Measurements from ENCODE around the gene PCNT.

Gene PCNT

DNA sequence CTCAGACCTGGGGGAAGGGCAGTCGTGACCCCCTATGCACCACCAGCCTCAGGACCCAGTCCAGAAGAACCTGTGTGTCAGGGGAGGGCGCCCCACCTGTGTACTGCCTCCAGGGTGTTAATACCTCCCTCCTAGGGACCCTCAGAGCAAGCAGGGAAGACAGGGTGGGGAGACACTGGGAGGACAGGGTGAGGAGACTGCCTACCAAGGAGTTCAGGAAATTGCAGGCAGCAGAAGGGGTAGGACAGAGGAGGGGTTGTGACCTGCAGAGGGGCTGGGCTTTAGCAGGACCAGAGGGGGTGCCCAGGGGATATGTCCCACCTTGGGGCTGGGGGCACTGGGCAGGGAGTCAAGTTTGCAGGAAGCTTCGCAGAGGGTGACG is 5.5 kb upstream of the PCNT start (continued):
- TF ChIP-seq ZIC2 (tag by site-specific recombination; IDR thresholded peaks at IDR 0.05) (peak; percentile 34; the same call in 1 of the 2 replicates), ZNF488 (tag by site-specific recombination; IDR thresholded peaks at IDR 0.05) (no peak), ZNF792 (tag by site-specific recombination; IDR thresholded peaks at IDR 0.05) (no peak), SALL2 (tag by site-specific recombination; IDR thresholded peaks at IDR 0.05; ENCODE audit: borderline replicate concordance) (no peak)
- TF ChIP-seq, protein P1, sequence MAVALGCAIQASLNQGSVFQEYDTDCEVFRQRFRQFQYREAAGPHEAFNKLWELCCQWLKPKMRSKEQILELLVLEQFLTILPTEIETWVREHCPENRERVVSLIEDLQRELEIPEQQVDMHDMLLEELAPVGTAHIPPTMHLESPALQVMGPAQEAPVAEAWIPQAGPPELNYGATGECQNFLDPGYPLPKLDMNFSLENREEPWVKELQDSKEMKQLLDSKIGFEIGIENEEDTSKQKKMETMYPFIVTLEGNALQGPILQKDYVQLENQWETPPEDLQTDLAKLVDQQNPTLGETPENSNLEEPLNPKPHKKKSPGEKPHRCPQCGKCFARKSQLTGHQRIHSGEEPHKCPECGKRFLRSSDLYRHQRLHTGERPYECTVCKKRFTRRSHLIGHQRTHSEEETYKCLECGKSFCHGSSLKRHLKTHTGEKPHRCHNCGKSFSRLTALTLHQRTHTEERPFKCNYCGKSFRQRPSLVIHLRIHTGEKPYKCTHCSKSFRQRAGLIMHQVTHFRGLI (tag by site-specific recombination; IDR thresholded peaks at IDR 0.05), result no peak

GRCh38 chr21:46319186-46319585 is 4.8 kb upstream of the PCNT start:
- TF ChIP-seq KLF17 (tag by site-specific recombination; IDR thresholded peaks at IDR 0.05), result peak; percentile 62
- TF ChIP-seq ZNF600 (tag by site-specific recombination; IDR thresholded peaks at IDR 0.05), result peak; percentile 72
- TF ChIP-seq, protein P2, sequence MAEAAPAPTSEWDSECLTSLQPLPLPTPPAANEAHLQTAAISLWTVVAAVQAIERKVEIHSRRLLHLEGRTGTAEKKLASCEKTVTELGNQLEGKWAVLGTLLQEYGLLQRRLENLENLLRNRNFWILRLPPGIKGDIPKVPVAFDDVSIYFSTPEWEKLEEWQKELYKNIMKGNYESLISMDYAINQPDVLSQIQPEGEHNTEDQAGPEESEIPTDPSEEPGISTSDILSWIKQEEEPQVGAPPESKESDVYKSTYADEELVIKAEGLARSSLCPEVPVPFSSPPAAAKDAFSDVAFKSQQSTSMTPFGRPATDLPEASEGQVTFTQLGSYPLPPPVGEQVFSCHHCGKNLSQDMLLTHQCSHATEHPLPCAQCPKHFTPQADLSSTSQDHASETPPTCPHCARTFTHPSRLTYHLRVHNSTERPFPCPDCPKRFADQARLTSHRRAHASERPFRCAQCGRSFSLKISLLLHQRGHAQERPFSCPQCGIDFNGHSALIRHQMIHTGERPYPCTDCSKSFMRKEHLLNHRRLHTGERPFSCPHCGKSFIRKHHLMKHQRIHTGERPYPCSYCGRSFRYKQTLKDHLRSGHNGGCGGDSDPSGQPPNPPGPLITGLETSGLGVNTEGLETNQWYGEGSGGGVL (tag by site-specific recombination; IDR thresholded peaks at IDR 0.05), result no peak
- TF ChIP-seq ZNF121 (tag by site-specific recombination; IDR thresholded peaks at IDR 0.05), result peak; percentile 96
- TF ChIP-seq ZNF169 (tag by site-specific recombination; IDR thresholded peaks at IDR 0.05), result no peak
- POLR2A ChIA-PET, result interaction anchor here (1.3 to 1.6 kb wide), 2 partner anchors 38 to 316 kb away, joined by 3 to 4 read pairs; partner anchors contain the start of gene PRMT2
- Histone ChIP-seq H3K36me3 (ENCODE audit: control insufficient read depth in 2 of 2, insufficient read depth in 1 of 2, low read length in 2 of 2) (peaks cover 22 to 55% of the 10 kb centered on the region in 2 experiments; a peak in 2 of 3 replicates), H3K4me3 (ENCODE audit: low read depth, low read length) (no peak overlapping the region), H3K27ac (ENCODE audit: extremely low read depth, low read depth, low read length) (peak overlapping the region; percentile 11; the same call in 1 of the 2 replicates), H3K9me3 (ENCODE audit: control insufficient read depth, insufficient read depth, low read depth, low read length) (no peaks in the 10 kb centered on the region), H3K4me1 (ENCODE audit: control insufficient read depth, insufficient read depth, low read length) (peaks cover 10% of the 10 kb centered on the region)
- CTCF ChIA-PET, result no interaction called here

DNA sequence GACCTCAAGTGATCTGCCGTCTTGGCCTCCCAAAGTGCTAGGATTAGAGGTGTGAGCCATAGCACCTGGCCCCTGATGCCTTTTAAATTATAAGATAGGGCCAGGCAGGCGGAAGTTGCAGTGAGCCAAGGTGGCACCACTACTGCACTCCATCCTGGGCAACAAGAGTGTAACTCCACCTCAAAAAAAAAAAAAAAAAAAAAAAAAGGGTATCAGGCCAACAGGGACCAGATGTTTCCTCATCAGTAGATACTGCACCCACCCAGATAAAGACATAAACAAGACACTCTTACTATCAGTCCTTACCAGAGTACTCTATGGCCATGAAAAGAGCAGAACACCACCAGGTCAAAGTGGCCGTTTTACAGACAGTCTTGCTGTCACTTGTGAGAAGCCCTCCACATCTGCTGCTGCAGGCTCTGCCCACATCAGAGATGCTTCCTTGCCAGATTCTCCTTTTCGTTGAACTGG is 3.6 kb upstream of the PCNT start:
- POLR2A ChIA-PET, result interaction anchor here (1.3 to 1.6 kb wide), 2 partner anchors 39 to 315 kb away, joined by 3 to 4 read pairs; partner anchors contain the start of gene PRMT2
- H3K4me1 ChIP-seq (ENCODE audit: control insufficient read depth, insufficient read depth, low read length), result peaks cover 10% of the 10 kb centered on the region
- CTCF ChIA-PET, result no interaction called here
- no peak overlapping the region for H3K4me3 ChIP-seq (ENCODE audit: low read depth, low read length)
- peaks cover 21 to 43% of the 10 kb centered on the region in 2 experiments; a peak in 2 of 3 replicates for H3K36me3 ChIP-seq (ENCODE audit: control insufficient read depth in 2 of 2, insufficient read depth in 1 of 2, low read length in 2 of 2)
- H3K27ac ChIP-seq (ENCODE audit: extremely low read depth, low read depth, low read length), result no peak overlapping the region
- TF ChIP-seq YY2 (tag by site-specific recombination; IDR thresholded peaks at IDR 0.05) (no peak), REST (tag by site-specific recombination; IDR thresholded peaks at IDR 0.05) (no peak), ZNF600 (tag by site-specific recombination; IDR thresholded peaks at IDR 0.05) (peak; percentile 92), SP7 (tag by site-specific recombination; IDR thresholded peaks at IDR 0.05) (no peak), ZBTB26 (tag by site-specific recombination; optimal IDR thresholded peaks at IDR 0.05) (no peak)
- TF ChIP-seq, protein P3, sequence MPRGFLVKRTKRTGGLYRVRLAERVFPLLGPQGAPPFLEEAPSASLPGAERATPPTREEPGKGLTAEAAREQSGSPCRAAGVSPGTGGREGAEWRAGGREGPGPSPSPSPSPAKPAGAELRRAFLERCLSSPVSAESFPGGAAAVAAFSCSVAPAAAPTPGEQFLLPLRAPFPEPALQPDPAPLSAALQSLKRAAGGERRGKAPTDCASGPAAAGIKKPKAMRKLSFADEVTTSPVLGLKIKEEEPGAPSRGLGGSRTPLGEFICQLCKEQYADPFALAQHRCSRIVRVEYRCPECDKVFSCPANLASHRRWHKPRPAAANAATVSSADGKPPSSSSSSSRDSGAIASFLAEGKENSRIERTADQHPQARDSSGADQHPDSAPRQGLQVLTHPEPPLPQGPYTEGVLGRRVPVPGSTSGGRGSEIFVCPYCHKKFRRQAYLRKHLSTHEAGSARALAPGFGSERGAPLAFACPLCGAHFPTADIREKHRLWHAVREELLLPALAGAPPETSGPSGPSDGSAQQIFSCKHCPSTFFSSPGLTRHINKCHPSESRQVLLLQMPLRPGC (tag by site-specific recombination; IDR thresholded peaks at IDR 0.05), result peak; percentile 27; the same call in 1 of the 2 replicates
- H3K9me3 ChIP-seq (ENCODE audit: control insufficient read depth, insufficient read depth, low read depth, low read length), result no peaks in the 10 kb centered on the region

Data from HEK293 (cell line).